ENCODE results near the gene CNBD2. TPM values are rescaled to one million over a fixed set of nuclear protein-coding genes. Genes with fewer than 3 reads are reported as not detected.

Gene CNBD2
- total RNA-seq, 4 donors from 2014 or later, result 4.3 to 17.9 (median 8.6) TPM

DNA sequence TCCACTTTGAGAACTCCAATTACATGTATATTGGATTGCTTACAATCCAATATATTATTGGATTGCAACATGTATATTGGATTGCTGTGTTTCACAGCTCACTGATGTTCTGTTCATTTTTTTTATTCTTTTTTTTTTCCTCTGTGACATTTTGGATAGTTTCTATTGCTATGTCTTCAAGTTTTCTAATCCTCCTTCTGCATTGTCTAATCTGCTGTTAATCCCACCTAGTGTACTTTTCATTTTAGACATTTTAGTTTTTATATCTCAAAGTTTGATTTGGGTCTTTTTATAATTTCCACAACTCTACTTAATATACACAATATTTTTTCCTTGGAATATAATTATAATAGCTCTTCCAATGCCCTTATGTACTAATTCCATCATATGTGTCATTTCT lies 34.5 kb downstream of the CNBD2 start:
- TF ChIP-seq POLR2A (IDR thresholded peaks at IDR 0.05), result no peak
- TF ChIP-seq, protein P1, sequence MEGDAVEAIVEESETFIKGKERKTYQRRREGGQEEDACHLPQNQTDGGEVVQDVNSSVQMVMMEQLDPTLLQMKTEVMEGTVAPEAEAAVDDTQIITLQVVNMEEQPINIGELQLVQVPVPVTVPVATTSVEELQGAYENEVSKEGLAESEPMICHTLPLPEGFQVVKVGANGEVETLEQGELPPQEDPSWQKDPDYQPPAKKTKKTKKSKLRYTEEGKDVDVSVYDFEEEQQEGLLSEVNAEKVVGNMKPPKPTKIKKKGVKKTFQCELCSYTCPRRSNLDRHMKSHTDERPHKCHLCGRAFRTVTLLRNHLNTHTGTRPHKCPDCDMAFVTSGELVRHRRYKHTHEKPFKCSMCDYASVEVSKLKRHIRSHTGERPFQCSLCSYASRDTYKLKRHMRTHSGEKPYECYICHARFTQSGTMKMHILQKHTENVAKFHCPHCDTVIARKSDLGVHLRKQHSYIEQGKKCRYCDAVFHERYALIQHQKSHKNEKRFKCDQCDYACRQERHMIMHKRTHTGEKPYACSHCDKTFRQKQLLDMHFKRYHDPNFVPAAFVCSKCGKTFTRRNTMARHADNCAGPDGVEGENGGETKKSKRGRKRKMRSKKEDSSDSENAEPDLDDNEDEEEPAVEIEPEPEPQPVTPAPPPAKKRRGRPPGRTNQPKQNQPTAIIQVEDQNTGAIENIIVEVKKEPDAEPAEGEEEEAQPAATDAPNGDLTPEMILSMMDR (IDR thresholded peaks at IDR 0.05), result no peak
- H3K27ac ChIP-seq, result no peak overlapping the region
- no peaks in the 10 kb centered on the region for H3K27me3 ChIP-seq
- H3K4me3 ChIP-seq, result no peak overlapping the region
- H3K4me1 ChIP-seq, result no peaks in the 10 kb centered on the region
- no peak for DNase-seq
- peaks cover 0 to 5% (median 0%) of the 10 kb centered on the region in 4 donors for H3K9me3 ChIP-seq
- H3K36me3 ChIP-seq, result no peaks in the 10 kb centered on the region

DNA sequence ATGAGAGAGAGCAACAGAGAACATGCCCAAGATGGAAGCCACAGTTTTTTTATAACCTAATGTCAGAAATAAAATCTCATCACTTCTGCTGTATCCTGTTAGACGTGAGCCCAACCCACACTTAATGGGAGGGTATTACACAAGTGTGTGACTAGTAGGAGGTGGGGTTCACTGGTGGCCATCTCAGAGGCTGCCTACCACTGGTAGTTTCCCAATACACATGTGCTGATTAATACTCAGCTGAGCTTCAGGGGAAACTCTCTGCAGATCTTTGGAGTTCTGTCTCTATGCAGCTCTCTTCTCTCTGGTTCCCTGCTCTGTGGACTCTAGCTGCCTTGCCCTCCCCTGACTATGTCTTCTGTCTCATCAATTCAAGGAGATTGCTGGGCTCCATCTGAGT lies 35.7 kb downstream of the CNBD2 start:
- no peak overlapping the region for H3K4me3 ChIP-seq

DNA sequence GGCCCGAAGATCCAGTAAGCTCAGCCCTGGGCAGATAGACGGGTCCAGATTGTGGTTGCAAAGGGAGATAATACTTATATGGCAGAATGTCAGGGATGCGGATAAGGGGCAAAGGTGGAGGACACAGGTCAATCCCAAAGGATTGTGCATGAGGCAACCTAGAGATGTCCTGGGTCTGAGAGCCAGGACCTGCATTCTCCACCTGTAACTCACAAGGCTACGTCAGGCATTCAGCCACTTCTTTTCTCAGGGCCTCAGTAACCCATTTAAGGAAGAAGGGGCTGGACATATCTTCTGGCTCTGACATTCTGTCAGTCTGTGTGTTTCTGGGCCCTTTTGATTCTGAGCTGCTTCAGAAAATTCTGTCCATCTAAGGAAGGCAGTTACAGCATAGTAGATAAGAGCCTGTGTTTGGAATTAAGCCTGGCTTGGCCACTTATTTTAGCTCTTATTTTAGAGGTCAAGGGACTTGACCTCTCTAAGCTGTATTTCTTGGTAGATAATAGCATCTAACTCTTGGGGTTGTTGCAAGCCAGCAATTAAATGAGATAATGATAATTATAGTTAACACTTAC lies 40.2 kb downstream of the CNBD2 start:
- Histone ChIP-seq H3K27ac (no peak overlapping the region), H3K4me3 (no peak overlapping the region), H3K4me1 (no peaks in the 10 kb centered on the region), H3K27me3 (no peaks in the 10 kb centered on the region), H3K9me3 (peaks cover 0 to 5% (median 0%) of the 10 kb centered on the region in 4 donors), H3K36me3 (no peaks in the 10 kb centered on the region)
- TF ChIP-seq, protein P1 (IDR thresholded peaks at IDR 0.05), result no peak
- TF ChIP-seq POLR2A (IDR thresholded peaks at IDR 0.05), result no peak
- DNase-seq, result peak in 1 of 3 donors; percentile 1

More for the DNA sequence above, 35.7 kb downstream of the CNBD2 start:
- no peaks in the 10 kb centered on the region for H3K27me3 ChIP-seq
- peak in 1 of 3 donors; percentile 2 for DNase-seq
- peaks cover 0 to 5% (median 0%) of the 10 kb centered on the region in 4 donors for H3K9me3 ChIP-seq
- H3K27ac ChIP-seq, result no peak overlapping the region
- H3K36me3 ChIP-seq, result no peaks in the 10 kb centered on the region
- TF ChIP-seq POLR2A (IDR thresholded peaks at IDR 0.05), result no peak
- TF ChIP-seq, protein P1 (IDR thresholded peaks at IDR 0.05), result no peak
- H3K4me1 ChIP-seq, result no peaks in the 10 kb centered on the region

DNA sequence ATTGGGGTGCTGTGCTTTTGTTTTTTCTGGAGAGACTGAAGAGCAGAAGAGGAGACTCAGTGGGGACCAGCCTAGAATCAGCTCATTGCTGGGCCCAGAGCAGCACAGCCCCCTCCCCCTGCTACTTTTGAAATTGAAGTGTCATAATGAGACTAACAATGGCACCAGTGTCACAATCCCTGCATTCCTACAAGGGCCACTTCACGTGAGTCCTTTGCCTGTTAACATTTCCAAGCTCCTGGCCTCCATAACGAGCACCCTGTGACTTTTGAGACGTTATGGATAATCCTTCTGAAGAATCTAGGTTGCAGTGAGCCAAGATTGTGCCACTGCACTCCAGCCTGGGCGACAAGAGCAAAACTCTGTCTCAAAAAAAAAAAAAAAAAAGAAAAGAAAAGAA lies 41.7 kb downstream of the CNBD2 start:
- Histone ChIP-seq H3K4me3 (no peak overlapping the region), H3K9me3 (no peaks in the 10 kb centered on the region), H3K4me1 (no peaks in the 10 kb centered on the region), H3K36me3 (no peaks in the 10 kb centered on the region), H3K27ac (no peak overlapping the region), H3K27me3 (no peaks in the 10 kb centered on the region)
- peak in 1 of 3 donors; percentile 2 for DNase-seq
- no peak for TF ChIP-seq POLR2A (IDR thresholded peaks at IDR 0.05)
- TF ChIP-seq, protein P1 (IDR thresholded peaks at IDR 0.05), result no peak

DNA sequence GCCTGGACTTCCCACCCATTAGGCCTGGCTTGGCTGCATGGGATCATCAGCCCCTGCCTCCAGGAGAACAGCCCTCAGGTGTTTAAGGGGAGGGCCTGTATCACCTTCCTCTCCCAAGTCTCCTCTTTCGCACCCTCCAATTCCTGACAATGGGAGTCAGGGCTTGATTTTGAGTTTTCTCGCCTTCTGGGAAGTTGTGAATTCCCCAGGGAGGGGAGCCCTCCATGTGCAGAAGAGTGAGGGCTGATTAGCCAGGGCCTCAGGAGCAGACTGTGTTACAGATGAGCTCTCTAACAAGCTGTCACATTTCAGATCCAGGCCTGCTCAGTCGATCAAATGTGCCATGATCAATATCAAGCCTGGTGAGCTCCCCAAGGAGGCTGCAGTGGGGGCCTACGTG lies 42.4 kb downstream of the CNBD2 start:
- H3K4me3 ChIP-seq, result no peak overlapping the region
- H3K36me3 ChIP-seq, result no peaks in the 10 kb centered on the region
- H3K27me3 ChIP-seq, result no peaks in the 10 kb centered on the region
- H3K27ac ChIP-seq, result no peak overlapping the region
- TF ChIP-seq, protein P1 (IDR thresholded peaks at IDR 0.05), result no peak
- no peak for TF ChIP-seq POLR2A (IDR thresholded peaks at IDR 0.05)
- peak in 1 of 3 donors; percentile 21 for DNase-seq
- no peaks in the 10 kb centered on the region for H3K9me3 ChIP-seq
- H3K4me1 ChIP-seq, result no peaks in the 10 kb centered on the region
